Measurements from ENCODE around the gene ROBO1.
"Not testable (repeated sequence)": the region's sequence is repeated elsewhere in the genome, so short reads cannot be mapped to it uniquely, and the experiment has no call there.

ROBO1 gene

GRCh38 chr3:78764634-78765033 lies 1003.2 kb downstream of the ROBO1 start:
- Histone ChIP-seq H3K4me3 (ENCODE audit: low read length) (no peak overlapping the region), H3K9ac (ENCODE audit: low read depth, low read length) (no peak overlapping the region), H3K27me3 (ENCODE audit: control insufficient read depth, insufficient read depth, low read length) (no peaks in the 10 kb centered on the region), H3K4me1 (ENCODE audit: control insufficient read depth, insufficient read depth, low read length) (no peaks in the 10 kb centered on the region), H3K9me3 (replicated peaks; ENCODE audit: low read length) (no peaks in the 10 kb centered on the region), H3K36me3 (ENCODE audit: insufficient read depth, low read length) (no peaks in the 10 kb centered on the region), H3K4me2 (ENCODE audit: low read length) (no peak overlapping the region)

- H3K4me1 ChIP-seq (ENCODE audit: control insufficient read depth, insufficient read depth, low read length), result no peaks in the 10 kb centered on the region
- no peaks in the 10 kb centered on the region for H3K36me3 ChIP-seq (ENCODE audit: insufficient read depth, low read length)
- no peaks in the 10 kb centered on the region for H3K9me3 ChIP-seq (replicated peaks; ENCODE audit: low read length)
- no peaks in the 10 kb centered on the region for H3K27me3 ChIP-seq (ENCODE audit: control insufficient read depth, insufficient read depth, low read length)
- no peak overlapping the region for H3K4me3 ChIP-seq (ENCODE audit: low read length)
- H3K4me2 ChIP-seq (ENCODE audit: low read length), result no peak overlapping the region
- H3K9ac ChIP-seq (ENCODE audit: low read depth, low read length), result no peak overlapping the region
These were observed 1005.7 kb downstream of the ROBO1 start for GRCh38 chr3:78762121-78762520.

GRCh38 chr3:78761126-78761525 lies 1006.7 kb downstream of the ROBO1 start:
- Histone ChIP-seq H3K4me2 (ENCODE audit: low read length) (no peak overlapping the region), H3K4me1 (ENCODE audit: control insufficient read depth, insufficient read depth, low read length) (no peaks in the 10 kb centered on the region), H3K9me3 (replicated peaks; ENCODE audit: low read length) (no peaks in the 10 kb centered on the region), H3K27me3 (ENCODE audit: control insufficient read depth, insufficient read depth, low read length) (no peaks in the 10 kb centered on the region), H3K9ac (ENCODE audit: low read depth, low read length) (no peak overlapping the region), H3K36me3 (ENCODE audit: insufficient read depth, low read length) (no peaks in the 10 kb centered on the region), H3K4me3 (ENCODE audit: low read length) (no peak overlapping the region)

GRCh38 chr3:78757731-78758130 lies 1010.1 kb downstream of the ROBO1 start:
- Histone ChIP-seq H3K36me3 (ENCODE audit: insufficient read depth, low read length) (no peaks in the 10 kb centered on the region), H3K4me3 (ENCODE audit: low read length) (no peak overlapping the region), H3K9ac (ENCODE audit: low read depth, low read length) (no peak overlapping the region), H3K4me1 (ENCODE audit: control insufficient read depth, insufficient read depth, low read length) (peaks cover 8% of the 10 kb centered on the region), H3K4me2 (ENCODE audit: low read length) (no peak overlapping the region), H3K27me3 (ENCODE audit: control insufficient read depth, insufficient read depth, low read length) (no peaks in the 10 kb centered on the region), H3K9me3 (replicated peaks; ENCODE audit: low read length) (no peaks in the 10 kb centered on the region)

- peak overlapping the region; percentile 61 for H3K4me2 ChIP-seq (ENCODE audit: low read length)
- no peaks in the 10 kb centered on the region for H3K9me3 ChIP-seq (replicated peaks; ENCODE audit: low read length)
- no peak overlapping the region for H3K4me3 ChIP-seq (ENCODE audit: low read length)
- peaks cover 13% of the 10 kb centered on the region for H3K4me1 ChIP-seq (ENCODE audit: control insufficient read depth, insufficient read depth, low read length)
- no peaks in the 10 kb centered on the region for H3K36me3 ChIP-seq (ENCODE audit: insufficient read depth, low read length)
- no peaks in the 10 kb centered on the region for H3K27me3 ChIP-seq (ENCODE audit: control insufficient read depth, insufficient read depth, low read length)
- no peak overlapping the region for H3K9ac ChIP-seq (ENCODE audit: low read depth, low read length)
These were observed 1013.6 kb downstream of the ROBO1 start for GRCh38 chr3:78754066-78754743.

- Histone ChIP-seq H3K4me3 (ENCODE audit: low read length) (no peak overlapping the region), H3K36me3 (ENCODE audit: insufficient read depth, low read length) (no peaks in the 10 kb centered on the region), H3K9me3 (replicated peaks; ENCODE audit: low read length) (no peaks in the 10 kb centered on the region), H3K4me1 (ENCODE audit: control insufficient read depth, insufficient read depth, low read length) (peaks cover 13% of the 10 kb centered on the region), H3K4me2 (ENCODE audit: low read length) (no peak overlapping the region), H3K27me3 (ENCODE audit: control insufficient read depth, insufficient read depth, low read length) (no peaks in the 10 kb centered on the region), H3K9ac (ENCODE audit: low read depth, low read length) (no peak overlapping the region)
These were observed 1016.5 kb downstream of the ROBO1 start for GRCh38 chr3:78751266-78751665.

GRCh38 chr3:78750291-78750690 lies 1017.5 kb downstream of the ROBO1 start:
- H3K36me3 ChIP-seq (ENCODE audit: insufficient read depth, low read length); H3K4me2 ChIP-seq (ENCODE audit: low read length); H3K27me3 ChIP-seq (ENCODE audit: control insufficient read depth, insufficient read depth, low read length); H3K9me3 ChIP-seq (replicated peaks; ENCODE audit: low read length); H3K9ac ChIP-seq (ENCODE audit: low read depth, low read length); H3K4me3 ChIP-seq (ENCODE audit: low read length): not testable (repeated sequence)
- H3K4me1 ChIP-seq (ENCODE audit: control insufficient read depth, insufficient read depth, low read length), result peaks cover 13% of the 10 kb centered on the region

- H3K9me3 ChIP-seq (replicated peaks; ENCODE audit: low read length), result no peaks in the 10 kb centered on the region
- no peak overlapping the region for H3K4me3 ChIP-seq (ENCODE audit: low read length)
- no peaks in the 10 kb centered on the region for H3K36me3 ChIP-seq (ENCODE audit: insufficient read depth, low read length)
- H3K27me3 ChIP-seq (ENCODE audit: control insufficient read depth, insufficient read depth, low read length), result no peaks in the 10 kb centered on the region
- no peak overlapping the region for H3K4me2 ChIP-seq (ENCODE audit: low read length)
- peaks cover 5% of the 10 kb centered on the region for H3K4me1 ChIP-seq (ENCODE audit: control insufficient read depth, insufficient read depth, low read length)
- H3K9ac ChIP-seq (ENCODE audit: low read depth, low read length), result no peak overlapping the region
These were observed 1018.7 kb downstream of the ROBO1 start for GRCh38 chr3:78749056-78749455.

- Histone ChIP-seq H3K9me3 (replicated peaks; ENCODE audit: low read length) (no peaks in the 10 kb centered on the region), H3K4me2 (ENCODE audit: low read length) (no peak overlapping the region), H3K9ac (ENCODE audit: low read depth, low read length) (no peak overlapping the region), H3K27me3 (ENCODE audit: control insufficient read depth, insufficient read depth, low read length) (no peaks in the 10 kb centered on the region), H3K4me3 (ENCODE audit: low read length) (no peak overlapping the region), H3K4me1 (ENCODE audit: control insufficient read depth, insufficient read depth, low read length) (no peaks in the 10 kb centered on the region), H3K36me3 (ENCODE audit: insufficient read depth, low read length) (no peaks in the 10 kb centered on the region)
These were observed 1022.0 kb downstream of the ROBO1 start for GRCh38 chr3:78745847-78746246.

- Histone ChIP-seq H3K9ac (ENCODE audit: low read depth, low read length) (no peak overlapping the region), H3K27me3 (ENCODE audit: control insufficient read depth, insufficient read depth, low read length) (no peaks in the 10 kb centered on the region)
These were observed 1025.3 kb downstream of the ROBO1 start for GRCh38 chr3:78742491-78742890.

GRCh38 chr3:78742041-78742440 lies 1025.8 kb downstream of the ROBO1 start:
- no peak overlapping the region for H3K4me3 ChIP-seq (ENCODE audit: low read length)
- H3K36me3 ChIP-seq (ENCODE audit: insufficient read depth, low read length), result no peaks in the 10 kb centered on the region
- H3K9me3 ChIP-seq (replicated peaks; ENCODE audit: low read length), result no peaks in the 10 kb centered on the region
- H3K27me3 ChIP-seq (ENCODE audit: control insufficient read depth, insufficient read depth, low read length), result no peaks in the 10 kb centered on the region
- H3K9ac ChIP-seq (ENCODE audit: low read depth, low read length), result no peak overlapping the region
- H3K4me2 ChIP-seq (ENCODE audit: low read length), result no peak overlapping the region
- peaks cover 6% of the 10 kb centered on the region for H3K4me1 ChIP-seq (ENCODE audit: control insufficient read depth, insufficient read depth, low read length)

More at GRCh38 chr3:78742491-78742890, 1025.3 kb downstream of the ROBO1 start:
- H3K4me1 ChIP-seq (ENCODE audit: control insufficient read depth, insufficient read depth, low read length), result peaks cover 6% of the 10 kb centered on the region
- H3K4me2 ChIP-seq (ENCODE audit: low read length), result no peak overlapping the region
- H3K4me3 ChIP-seq (ENCODE audit: low read length), result no peak overlapping the region
- no peaks in the 10 kb centered on the region for H3K9me3 ChIP-seq (replicated peaks; ENCODE audit: low read length)
- H3K36me3 ChIP-seq (ENCODE audit: insufficient read depth, low read length), result no peaks in the 10 kb centered on the region

GRCh38 chr3:78741066-78741645 lies 1026.6 kb downstream of the ROBO1 start:
- no peaks in the 10 kb centered on the region for H3K36me3 ChIP-seq (ENCODE audit: insufficient read depth, low read length)
- H3K4me3 ChIP-seq (ENCODE audit: low read length), result no peak overlapping the region
- H3K4me1 ChIP-seq (ENCODE audit: control insufficient read depth, insufficient read depth, low read length), result peaks cover 6% of the 10 kb centered on the region
- H3K27me3 ChIP-seq (ENCODE audit: control insufficient read depth, insufficient read depth, low read length), result no peaks in the 10 kb centered on the region
- H3K4me2 ChIP-seq (ENCODE audit: low read length), result no peak overlapping the region
- no peaks in the 10 kb centered on the region for H3K9me3 ChIP-seq (replicated peaks; ENCODE audit: low read length)
- H3K9ac ChIP-seq (ENCODE audit: low read depth, low read length), result no peak overlapping the region
